PFSK-1 (cell line): Measurements from ENCODE around the gene RMDN3.

Source experiments
- POLR2AphosphoS5 ChIP-seq: IDR thresholded peaks from 2 replicates; pipeline ENCODE4 v1.6.1; 2012; ENCODE audit warnings: low read depth, mild to moderate bottlenecking, control low read depth, low read length, moderate library complexity
- REST ChIP-seq, 2 experiments: IDR thresholded peaks; 2 replicates each; pipeline versions ENCODE4 v1.6.1 to v1.8.0; 2011 to 2012; ENCODE audit warnings: low read depth in 2 of 2, low read length in 2 of 2, control low read depth in 1 of 2, inconsistent platforms in 1 of 2, mild to moderate bottlenecking in 1 of 2, moderate library complexity in 1 of 2; ENCODE audit not compliant: insufficient read depth in 1 of 2
- SIN3A ChIP-seq: IDR thresholded peaks from 2 replicates; pipeline ENCODE4 v1.6.1; 2012; ENCODE audit warnings: mild to moderate bottlenecking, low read length, moderate library complexity, borderline replicate concordance; ENCODE audit not compliant: insufficient read depth
- TAF1 ChIP-seq: IDR thresholded peaks from 2 replicates; pipeline ENCODE4 v1.6.1; 2012; ENCODE audit warnings: low read length, control low read depth, borderline replicate concordance; ENCODE audit not compliant: insufficient read depth

GRCh38 chr15:40771242-40771641 lies 16.2 kb upstream of the RMDN3 start:
- TF ChIP-seq POLR2AphosphoS5 (no peak), TAF1 (no peak), REST (IDR thresholded peaks at IDR 0.05; ENCODE audit: insufficient read depth in 1 of 2, low read depth in 2 of 2, low read length in 2 of 2) (no peak), SIN3A (no peak)
